IPS-20b (cell line): Measurements from ENCODE around the gene ZPR1.

Experiments
- H3K27ac ChIP-seq: one replicate; pipeline ENCODE4 v1.5.1; 2013; ENCODE audit warnings: low read length
- H3K27me3 ChIP-seq: 2 replicates; pipeline ENCODE4 v1.6.1; 2013; ENCODE audit warnings: mild to moderate bottlenecking, low read length, inconsistent platforms; ENCODE audit not compliant: insufficient read depth
- H3K36me3 ChIP-seq: 2 replicates; pipeline ENCODE4 v1.6.1; 2013; ENCODE audit warnings: low read depth, mild to moderate bottlenecking, inconsistent platforms, low read length, moderate library complexity; ENCODE audit not compliant: insufficient read depth
- H3K4me1 ChIP-seq: 2 replicates; pipeline ENCODE4 v1.6.1; 2013; ENCODE audit warnings: mild to moderate bottlenecking, control low read depth, inconsistent platforms, low read length, moderate library complexity; ENCODE audit not compliant: insufficient read depth
- H3K4me3 ChIP-seq: 2 replicates; pipeline ENCODE4 v1.5.1; 2013; ENCODE audit warnings: mild to moderate bottlenecking, low read length, inconsistent platforms
- H3K9ac ChIP-seq: 2 replicates; pipeline ENCODE4 v1.6.1; 2013; ENCODE audit warnings: low read depth, mild to moderate bottlenecking, inconsistent platforms, low read length, moderate library complexity
- H3K9me3 ChIP-seq: 2 replicates; pipeline ENCODE4 v1.6.1; 2013; ENCODE audit warnings: mild to moderate bottlenecking, low read depth, low read length, inconsistent platforms; ENCODE audit not compliant: insufficient read depth

The ZPR1 gene

DNA sequence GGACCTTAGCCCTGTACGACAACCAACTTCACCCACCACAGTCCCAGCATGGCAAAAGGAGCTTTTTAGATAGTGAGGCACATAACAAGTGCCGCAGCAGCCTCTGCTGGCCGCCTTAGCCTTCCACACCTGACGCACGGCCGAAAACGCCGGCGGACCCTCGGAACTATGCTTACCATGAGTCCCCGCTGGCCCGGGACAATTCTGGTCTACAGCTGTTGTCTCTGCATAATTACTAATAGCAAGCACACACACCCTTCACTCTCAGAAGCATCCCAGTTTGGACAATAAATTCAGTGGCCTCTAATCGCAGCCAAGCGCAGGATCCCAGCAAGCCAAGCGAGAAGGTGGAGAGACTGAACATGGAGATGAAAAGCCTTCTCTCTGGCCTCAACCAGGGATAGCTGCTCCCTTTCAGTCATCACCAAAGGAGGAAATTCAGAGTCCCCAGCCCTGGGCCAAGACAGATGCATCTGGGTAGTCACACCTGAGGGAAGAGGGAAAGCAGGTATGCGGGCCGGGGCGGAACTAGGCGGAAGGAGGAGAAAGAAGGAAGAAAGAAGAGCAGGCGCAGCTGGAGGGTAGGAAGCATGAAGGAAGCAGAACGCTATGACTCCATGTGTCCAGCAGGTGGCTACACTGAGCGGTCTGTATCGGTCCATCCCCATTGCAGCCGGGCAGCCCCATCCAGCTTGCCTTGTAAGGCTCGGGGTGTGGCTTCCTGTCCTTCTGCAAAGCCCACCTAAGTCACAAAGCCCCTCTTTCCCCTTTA, 55.4 kb downstream of the ZPR1 start:
- peak overlapping the region; percentile 62 for H3K4me3 ChIP-seq
- no peaks in the 10 kb centered on the region for H3K27me3 ChIP-seq
- H3K36me3 ChIP-seq = no peaks in the 10 kb centered on the region
- H3K4me1 ChIP-seq = peaks cover 14% of the 10 kb centered on the region
- no peaks in the 10 kb centered on the region for H3K9me3 ChIP-seq
- H3K27ac ChIP-seq = no peak overlapping the region
- H3K9ac ChIP-seq = peak overlapping the region; percentile 37; the same call in 1 of the 2 replicates

DNA sequence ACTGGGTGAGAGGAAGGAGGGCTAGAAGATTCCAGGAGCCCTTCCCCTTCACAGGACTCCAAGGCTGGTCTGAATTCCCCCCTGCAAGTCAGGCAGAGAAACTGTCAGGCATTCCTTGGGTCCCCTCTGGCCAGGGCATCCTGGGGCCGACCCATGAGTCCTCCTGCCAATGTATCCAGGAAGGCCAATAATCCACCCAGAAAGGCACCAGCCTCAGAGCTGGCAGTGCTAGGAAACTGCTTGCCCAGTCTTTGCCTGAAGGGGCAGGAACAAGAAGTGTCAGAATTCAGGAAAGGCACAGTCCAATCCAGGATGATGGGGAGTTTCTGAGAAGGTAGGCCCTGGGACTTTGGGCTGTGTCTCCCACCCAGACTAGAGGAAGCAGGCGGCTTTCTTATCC, 56.0 kb downstream of the ZPR1 start:
- no peak overlapping the region for H3K27ac ChIP-seq
- no peaks in the 10 kb centered on the region for H3K9me3 ChIP-seq
- H3K4me1 ChIP-seq = peaks cover 14% of the 10 kb centered on the region
- H3K4me3 ChIP-seq = peak overlapping the region; percentile 62; the same call in 1 of the 2 replicates
- no peaks in the 10 kb centered on the region for H3K27me3 ChIP-seq
- H3K9ac ChIP-seq = no peak overlapping the region; the same call in 1 of the 2 replicates
- H3K36me3 ChIP-seq = no peaks in the 10 kb centered on the region

DNA sequence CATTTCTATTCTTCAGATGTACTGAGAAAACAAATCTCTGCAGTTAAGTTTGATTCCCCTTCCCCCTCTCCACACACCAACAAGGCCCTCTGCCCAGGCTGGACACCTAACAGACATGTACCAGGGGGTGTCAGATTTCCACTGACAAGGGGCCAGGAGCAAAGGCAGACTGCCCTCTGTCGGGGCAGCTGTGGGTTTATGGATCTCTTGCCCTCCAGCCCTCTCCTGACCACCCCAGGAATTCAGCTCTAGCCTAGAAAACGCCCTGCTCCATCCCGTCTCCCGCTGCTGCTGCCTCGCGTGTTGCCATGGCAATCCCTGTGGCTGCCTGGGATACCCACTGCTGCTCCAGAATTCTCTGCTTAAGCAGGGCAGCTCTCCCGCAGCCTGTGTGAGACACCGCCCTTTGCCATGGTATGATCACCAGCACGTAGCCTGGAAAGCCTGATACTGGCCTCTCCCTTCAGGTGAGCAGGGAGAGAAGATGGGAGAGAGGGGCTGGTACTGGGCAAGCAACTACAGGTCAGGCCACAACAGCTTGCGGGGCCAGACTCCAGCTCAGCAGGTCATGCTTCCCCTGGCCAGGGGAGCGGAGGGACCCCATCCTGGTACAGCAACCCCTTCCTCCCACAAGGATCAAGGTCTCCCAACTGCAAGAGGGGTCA, 56.6 kb downstream of the ZPR1 start:
- no peak overlapping the region for H3K9ac ChIP-seq
- H3K4me3 ChIP-seq = peak overlapping the region; percentile 21; the same call in 1 of the 2 replicates
- peaks cover 14% of the 10 kb centered on the region for H3K4me1 ChIP-seq
- no peaks in the 10 kb centered on the region for H3K9me3 ChIP-seq
- H3K36me3 ChIP-seq = no peaks in the 10 kb centered on the region
- H3K27ac ChIP-seq = no peak overlapping the region
- no peaks in the 10 kb centered on the region for H3K27me3 ChIP-seq

DNA sequence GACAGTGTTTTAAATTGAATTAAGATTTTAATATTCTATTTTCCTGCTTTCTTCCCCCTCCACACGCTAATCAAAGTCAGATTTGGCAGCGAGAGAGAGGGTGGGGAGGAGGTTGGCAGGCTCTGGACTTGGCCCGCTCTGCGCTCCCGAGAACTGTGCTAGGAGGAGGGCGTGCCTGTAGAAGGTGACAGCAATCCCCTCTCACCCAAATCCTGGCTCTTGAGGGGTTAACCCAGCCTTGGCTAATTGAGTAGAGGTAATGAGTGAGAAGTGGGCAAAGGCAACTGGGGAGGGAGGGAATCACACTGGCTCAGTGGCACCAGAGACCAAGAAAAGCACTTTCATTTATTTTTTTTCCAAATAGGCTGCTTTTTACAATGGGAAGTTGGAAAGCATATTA, 57.2 kb downstream of the ZPR1 start:
- Histone ChIP-seq H3K9me3 (no peaks in the 10 kb centered on the region), H3K9ac (no peak overlapping the region), H3K27me3 (no peaks in the 10 kb centered on the region), H3K4me1 (peaks cover 17% of the 10 kb centered on the region), H3K36me3 (no peaks in the 10 kb centered on the region), H3K4me3 (peak overlapping the region; percentile 21; the same call in 1 of the 2 replicates), H3K27ac (no peak overlapping the region)

DNA sequence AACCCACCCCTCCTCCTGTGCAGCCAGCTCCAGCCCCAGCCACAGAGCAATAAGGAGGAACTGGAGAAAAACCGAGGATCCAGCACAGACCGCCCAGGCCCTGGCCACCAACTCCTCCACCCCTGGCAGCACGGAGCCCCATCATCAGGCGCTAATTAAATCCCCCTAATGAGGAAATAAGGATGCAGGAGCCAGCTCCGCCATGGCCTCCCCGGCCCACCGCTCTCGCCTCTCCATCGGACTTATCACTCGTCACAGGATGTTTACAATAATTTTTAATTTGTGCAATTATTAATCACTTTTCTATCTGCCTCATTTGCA, 57.6 kb downstream of the ZPR1 start:
- H3K36me3 ChIP-seq = no peaks in the 10 kb centered on the region
- H3K4me1 ChIP-seq = peaks cover 17% of the 10 kb centered on the region
- no peak overlapping the region for H3K4me3 ChIP-seq
- no peak overlapping the region for H3K9ac ChIP-seq
- H3K27ac ChIP-seq = no peak overlapping the region
- H3K9me3 ChIP-seq = no peaks in the 10 kb centered on the region
- H3K27me3 ChIP-seq = no peaks in the 10 kb centered on the region

DNA sequence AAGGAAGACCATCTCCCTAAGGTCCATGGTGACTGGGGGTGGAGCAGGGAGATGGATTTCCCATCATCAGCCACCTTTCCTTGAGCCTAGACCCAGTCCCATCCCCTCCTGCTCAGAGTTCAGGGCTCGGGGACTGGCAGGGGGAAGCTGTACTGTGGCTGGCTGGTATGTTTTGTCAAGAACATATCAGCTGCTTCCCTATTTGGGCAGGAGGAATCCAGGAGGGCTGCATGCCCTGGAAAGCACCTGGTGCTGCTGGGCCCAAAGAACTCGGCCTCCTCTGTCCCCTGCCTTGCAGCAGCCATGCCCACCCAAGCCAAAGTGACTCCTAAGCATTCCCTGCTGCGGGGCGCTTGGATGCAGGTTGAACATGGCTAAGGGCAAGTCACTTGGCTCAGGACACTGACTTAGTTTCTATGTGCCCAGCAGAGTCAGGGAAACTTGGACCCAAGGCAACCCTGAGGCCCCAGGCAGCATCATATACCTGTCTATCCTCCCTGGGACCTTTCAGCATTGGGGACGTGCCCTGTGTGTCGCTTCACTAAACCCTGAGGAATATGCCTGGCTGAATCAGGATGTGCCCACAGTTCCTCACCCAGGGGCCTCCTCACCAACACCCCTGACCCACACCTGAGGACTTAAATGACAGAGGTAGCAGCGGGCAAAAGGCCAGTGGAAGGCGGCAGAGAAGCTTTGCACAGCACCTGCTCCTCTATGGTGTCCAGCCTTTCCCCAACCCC, 58.2 kb downstream of the ZPR1 start:
- H3K36me3 ChIP-seq = no peaks in the 10 kb centered on the region
- H3K27ac ChIP-seq = no peak overlapping the region
- no peaks in the 10 kb centered on the region for H3K27me3 ChIP-seq
- H3K4me3 ChIP-seq = no peak overlapping the region
- peaks cover 17% of the 10 kb centered on the region for H3K4me1 ChIP-seq
- H3K9ac ChIP-seq = no peak overlapping the region
- H3K9me3 ChIP-seq = no peaks in the 10 kb centered on the region

DNA sequence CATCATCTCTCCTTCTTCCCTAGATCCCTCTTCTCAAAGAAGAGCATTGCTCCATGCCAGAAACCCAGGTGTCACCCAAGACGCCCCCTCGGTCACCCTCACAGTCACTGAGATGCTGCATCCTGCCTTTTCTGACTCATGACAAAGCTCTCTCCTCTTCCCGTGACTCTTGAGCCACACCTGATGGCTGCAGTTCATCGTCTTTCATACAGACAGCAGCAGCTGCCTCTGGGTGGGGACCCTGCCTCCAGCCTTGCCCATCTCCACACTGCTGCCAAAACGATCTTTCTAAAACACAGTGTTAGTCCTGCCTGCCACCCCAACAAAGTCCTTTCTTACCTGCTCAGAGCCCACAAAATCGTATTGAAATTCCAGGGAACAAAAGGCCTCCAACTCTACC, 59.8 kb downstream of the ZPR1 start:
- H3K9ac ChIP-seq = no peak overlapping the region
- H3K9me3 ChIP-seq = no peaks in the 10 kb centered on the region
- no peaks in the 10 kb centered on the region for H3K27me3 ChIP-seq
- H3K4me1 ChIP-seq = peaks cover 17% of the 10 kb centered on the region
- no peak overlapping the region for H3K27ac ChIP-seq
- H3K4me3 ChIP-seq = no peak overlapping the region
- no peaks in the 10 kb centered on the region for H3K36me3 ChIP-seq

DNA sequence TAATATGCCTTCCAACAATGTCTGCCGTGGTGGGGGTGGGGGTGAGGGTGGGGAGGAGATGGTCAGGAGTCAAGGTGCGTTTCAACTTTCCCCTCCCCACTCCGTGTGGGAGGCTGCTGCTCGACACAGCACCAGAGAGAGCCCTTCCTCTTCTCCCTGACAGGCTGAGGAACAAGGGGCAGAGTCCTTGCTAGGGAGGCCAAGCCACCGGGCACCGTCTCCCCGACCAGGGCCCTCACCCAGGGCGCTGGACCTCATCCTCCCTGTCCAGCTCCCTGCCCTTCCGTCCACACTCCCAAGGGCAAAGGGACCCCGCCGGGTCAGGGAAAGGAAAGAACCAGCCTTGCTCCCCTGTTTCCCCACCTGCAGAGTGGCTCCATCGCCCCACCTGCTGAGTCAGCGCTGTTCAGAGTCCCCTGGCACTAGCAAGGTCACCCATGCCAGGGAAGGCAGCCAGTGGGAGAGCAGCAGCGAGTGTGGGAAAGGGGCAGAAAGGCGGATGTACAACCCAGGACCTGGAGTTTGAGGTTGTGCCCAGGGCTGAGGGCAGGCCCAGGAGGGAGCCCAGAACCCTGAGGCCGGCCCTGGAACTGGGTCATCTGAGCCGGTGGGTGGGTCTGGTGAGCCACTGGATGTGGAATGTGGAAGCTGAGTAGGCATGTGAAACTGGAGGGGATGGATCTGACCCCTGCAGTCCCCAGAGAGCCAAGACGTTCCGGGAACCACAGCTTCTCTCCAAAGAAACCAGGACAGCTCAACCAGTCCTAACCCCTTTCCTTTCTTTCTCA, 62.2 kb downstream of the ZPR1 start:
- Histone ChIP-seq H3K27me3 (no peaks in the 10 kb centered on the region), H3K36me3 (no peaks in the 10 kb centered on the region), H3K27ac (no peak overlapping the region), H3K9ac (no peak overlapping the region), H3K4me3 (no peak overlapping the region), H3K9me3 (no peaks in the 10 kb centered on the region), H3K4me1 (peaks cover 4% of the 10 kb centered on the region; the same call in 1 of the 2 replicates)

DNA sequence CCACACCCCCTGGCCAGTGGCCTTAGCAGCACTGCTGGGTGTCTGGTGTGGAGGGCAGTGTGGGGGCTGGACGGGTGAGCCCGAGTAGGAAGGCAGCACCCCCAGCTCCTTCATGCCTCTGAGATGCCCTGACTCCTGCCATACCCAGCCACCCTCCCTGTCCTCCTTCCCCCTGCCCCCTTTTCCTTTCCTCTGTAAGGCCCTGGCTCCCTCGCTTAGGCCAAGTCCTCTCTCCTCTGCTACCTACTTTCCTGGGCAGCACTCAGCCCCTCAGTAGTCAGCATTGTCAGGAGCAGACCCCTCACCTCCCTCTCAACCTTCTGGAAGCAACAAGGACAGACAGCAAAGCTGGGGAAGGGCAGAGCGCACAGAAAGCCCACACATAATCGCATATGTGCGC, 63.0 kb downstream of the ZPR1 start:
- Histone ChIP-seq H3K4me1 (0 out of 2 replicates have a peak, but pooled peaks cover 3% of the 10 kb centered on the region), H3K27ac (no peak overlapping the region), H3K9me3 (no peaks in the 10 kb centered on the region), H3K36me3 (no peaks in the 10 kb centered on the region), H3K9ac (no peak overlapping the region; the same call in 1 of the 2 replicates), H3K4me3 (no peak overlapping the region), H3K27me3 (no peaks in the 10 kb centered on the region)
